ENCODE results near the gene HSD17B4. TPM values are rescaled to one million over a fixed set of nuclear protein-coding genes. Genes with fewer than 3 reads are reported as not detected.
"Not testable (repeated sequence)": the region's sequence is repeated elsewhere in the genome, so short reads cannot be mapped to it uniquely, and the experiment has no call there.

HSD17B4 gene
- total RNA-seq, 2 donors from 2014 or later = 144 to 188 TPM

DNA sequence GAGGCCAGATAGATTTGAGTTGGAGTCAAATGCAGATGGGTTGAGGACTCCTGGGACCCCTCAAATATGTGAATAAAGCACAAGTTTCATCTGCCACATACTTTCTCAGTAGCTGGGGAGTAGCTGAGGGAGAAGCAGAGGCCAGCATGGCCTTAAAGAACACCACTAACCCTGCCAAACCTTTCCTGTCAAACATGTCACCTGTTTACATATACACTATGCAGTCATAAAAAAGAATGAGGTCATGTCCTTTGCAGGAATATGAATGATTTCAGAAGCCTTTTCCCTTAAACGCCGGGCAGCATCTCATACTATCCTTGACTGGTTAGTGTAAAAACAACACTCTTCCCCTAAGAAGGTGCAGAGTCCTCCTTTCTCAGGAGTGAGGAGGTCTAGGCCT, 25.2 kb upstream of the HSD17B4 start:
- intact Hi-C loops (cut with DNase I) = no loop called here
- DNase-seq (ENCODE audit: low spot score) = no peak

DNA sequence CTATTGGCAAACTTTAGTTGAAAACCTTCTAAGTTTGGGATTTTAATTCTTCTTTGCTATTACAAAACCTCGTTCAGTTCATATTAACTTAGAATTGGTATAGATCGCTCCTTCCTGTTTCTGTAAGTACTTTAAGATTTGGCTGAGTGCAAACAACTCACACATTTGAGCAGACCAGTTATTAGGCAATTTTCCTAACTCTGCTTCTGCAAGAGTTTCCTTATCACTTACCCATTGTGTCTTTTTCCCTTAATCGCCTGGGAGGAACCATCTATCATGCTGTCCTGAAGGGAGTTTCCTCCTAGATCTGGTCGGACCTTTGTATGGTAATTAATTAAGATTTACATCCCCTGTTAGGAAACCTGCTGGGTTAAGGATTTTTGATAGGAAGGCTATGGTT, 24.7 kb upstream of the HSD17B4 start:
- intact Hi-C loops (cut with DNase I); DNase-seq (ENCODE audit: low spot score): not testable (repeated sequence)

DNA sequence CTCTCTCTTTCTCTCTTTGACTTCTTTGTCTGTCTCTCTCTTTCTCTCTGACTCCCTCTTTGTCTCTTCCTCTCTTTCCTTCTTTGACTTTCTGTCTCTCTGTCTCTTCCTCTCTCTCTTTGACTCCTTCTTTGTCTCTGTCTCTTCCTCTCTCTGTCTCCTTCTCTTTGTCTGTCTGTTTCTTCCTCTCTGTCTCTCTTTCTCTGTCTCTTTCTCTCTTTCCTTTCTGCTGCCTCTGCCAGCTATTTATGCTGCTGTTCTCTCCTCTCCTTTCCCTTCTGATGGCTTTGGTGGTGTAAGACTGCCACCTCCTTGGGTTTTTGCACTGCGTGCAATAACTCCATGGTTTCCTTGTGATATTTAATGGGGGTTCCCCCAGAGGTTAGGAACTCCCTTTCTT, 24.1 kb upstream of the HSD17B4 start:
- intact Hi-C loops (cut with DNase I); DNase-seq (ENCODE audit: low spot score): not testable (repeated sequence)

DNA sequence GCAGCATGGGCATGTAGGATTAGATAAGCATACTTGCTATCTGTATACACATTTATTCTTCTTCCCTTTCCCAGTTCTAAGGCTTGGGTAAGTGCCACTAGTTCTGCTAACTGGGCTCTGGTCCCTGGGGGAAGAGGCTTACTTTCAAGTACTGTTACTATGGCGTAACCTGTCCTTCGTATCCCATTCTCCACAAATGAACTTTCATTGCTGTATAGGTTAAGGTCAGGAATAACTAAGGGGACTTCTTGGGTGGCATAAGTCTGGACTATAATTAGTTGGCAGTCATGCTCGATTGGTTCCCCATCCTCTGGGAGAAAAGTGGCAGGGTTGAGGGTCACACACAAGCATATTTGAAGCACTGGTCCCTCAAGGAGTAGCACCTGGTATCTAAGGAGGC, 23.7 kb upstream of the HSD17B4 start:
- intact Hi-C loops (cut with DNase I); DNase-seq (ENCODE audit: low spot score): not testable (repeated sequence)

DNA sequence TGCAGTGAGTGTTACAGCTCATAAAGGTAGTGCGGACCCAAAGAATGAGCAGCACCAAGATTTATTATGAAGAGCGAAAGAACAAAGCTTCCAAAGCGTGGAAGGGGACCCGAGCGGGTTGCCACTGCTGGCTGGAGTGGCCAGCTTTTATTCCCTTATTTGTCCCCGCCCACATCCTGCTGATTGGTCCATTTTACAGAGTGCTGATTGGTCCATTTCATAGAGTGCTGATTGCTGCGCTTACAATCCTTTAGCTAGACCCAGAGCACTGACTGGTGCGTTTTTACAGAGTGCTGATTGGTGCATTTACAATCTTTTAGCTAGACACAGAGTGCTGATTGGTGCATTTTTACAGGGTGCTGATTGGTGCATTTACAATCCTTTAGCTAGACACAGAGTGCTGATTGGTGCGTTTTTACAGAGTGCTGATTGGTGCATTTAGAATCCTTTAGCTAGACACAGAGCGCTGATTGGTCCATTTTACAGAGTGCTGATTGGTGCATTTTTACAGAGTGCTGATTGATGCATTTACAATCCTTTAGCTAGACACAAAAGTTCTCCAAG, 19.5 kb upstream of the HSD17B4 start:
- intact Hi-C loops (cut with DNase I); DNase-seq (ENCODE audit: low spot score): not testable (repeated sequence)

DNA sequence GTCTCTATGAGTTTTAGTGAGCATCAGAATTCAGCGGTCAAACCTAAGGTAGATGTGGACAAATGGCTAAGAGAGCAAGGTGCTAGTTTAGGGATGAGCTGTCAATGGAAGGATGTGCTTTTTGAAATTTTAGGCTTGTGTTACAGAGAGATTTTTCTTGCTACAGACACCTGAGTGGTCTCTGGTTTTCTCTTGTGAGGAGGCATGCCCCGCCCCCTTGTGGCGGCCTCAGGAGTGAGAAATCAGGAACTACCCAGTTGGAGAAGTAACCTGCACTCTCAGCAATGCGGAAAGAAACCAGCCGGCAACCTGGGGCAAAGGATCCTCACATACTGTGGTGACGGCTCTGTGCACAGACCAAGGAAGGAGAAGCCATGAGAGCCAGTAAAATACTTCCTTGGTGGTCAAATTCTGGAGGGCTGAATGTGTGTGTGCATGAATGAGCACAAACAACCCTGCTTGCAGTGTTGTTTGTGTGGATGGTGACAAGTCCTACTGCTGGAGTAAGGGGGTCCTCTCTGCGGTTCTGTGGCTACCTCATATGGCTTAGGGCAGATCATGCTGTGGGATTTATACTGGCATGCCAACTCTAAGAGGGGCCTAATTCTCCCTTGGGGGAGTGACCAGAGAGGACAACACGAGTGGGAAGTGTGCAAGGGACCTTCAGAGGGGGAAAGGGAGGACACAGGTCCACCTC, 16.7 kb upstream of the HSD17B4 start:
- peak; percentile 88 for DNase-seq (ENCODE audit: low spot score)
- intact Hi-C loops (cut with DNase I) = no loop called here

DNA sequence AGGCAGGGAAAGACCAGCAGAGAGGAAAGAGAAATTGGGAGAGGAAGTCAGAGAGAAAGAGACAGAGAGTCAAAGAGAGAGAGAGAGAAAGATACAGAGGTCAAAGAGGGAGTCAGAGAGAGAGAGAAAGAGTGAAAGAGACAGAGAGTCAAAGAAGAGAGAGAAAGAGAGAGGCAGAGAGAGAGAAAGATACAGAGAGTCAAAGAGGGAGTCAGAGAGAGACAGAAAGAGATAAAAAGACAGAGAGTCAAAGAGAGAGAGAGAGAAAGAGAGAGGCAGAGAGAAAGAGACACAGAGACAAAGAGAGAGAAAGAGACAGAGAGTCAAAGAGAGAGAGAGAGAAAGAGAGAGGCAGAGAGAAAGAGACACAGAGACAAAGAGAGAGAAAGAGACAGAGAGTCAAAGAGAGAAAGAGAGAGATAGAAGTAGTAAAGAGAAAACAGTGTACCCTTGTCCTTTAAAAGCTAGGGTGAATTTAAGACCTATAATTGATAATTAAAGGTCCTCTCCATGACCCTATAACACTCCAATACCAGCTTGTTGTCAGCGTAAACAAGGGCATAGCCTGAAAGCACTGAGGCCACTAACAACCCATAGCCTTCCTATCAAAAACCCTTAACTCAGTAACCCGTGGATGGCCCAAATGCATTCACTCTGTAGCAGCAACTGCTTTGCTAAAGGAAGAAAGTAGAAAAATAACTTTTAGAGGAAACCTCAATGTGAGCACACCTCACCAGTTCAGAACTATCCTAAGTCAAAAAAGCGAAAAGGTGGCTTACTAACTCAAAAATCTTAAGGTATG, 14.3 kb upstream of the HSD17B4 start:
- intact Hi-C loops (cut with DNase I); DNase-seq (ENCODE audit: low spot score): not testable (repeated sequence)

DNA sequence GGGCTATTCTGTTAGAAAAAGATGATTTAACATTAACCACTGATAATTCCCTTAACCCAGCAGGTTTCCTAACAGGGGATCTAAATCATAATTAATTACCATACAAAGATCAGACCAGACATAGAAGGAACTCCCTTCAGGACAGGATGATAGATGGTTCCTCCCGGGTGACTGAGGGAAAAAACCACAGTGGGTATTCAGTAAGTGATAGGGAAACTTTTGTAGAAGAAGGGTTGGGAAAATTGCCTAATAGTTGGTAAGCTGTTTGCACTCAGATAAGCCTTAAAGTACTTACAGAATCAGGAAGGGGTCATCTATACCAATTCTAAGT, 13.7 kb upstream of the HSD17B4 start:
- intact Hi-C loops (cut with DNase I); DNase-seq (ENCODE audit: low spot score): not testable (repeated sequence)

DNA sequence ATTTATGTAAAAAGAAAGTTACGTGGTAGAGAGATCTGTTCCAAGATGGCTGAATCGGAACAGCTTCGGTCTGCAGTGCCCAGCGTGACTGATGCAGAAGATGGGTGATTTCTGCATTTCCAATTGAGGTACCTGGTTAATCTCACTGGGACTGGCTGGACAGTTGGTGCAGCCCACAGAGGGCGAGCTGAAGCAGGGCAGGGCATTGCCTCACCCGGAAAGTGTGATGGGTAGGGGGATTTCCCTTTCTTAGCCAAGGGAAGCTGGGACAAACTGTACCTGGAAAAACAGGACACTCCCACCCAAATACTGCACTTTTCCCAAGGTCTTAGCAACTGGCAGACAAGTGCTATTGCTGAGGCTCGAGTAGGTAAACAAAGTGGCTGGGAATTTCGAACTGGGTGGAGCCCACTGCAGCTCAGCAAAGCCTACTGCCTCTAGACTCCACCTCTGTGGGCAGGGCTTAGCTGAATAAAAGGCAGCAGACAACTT, 13.1 kb upstream of the HSD17B4 start:
- no peak for DNase-seq (ENCODE audit: low spot score)
- intact Hi-C loops (cut with DNase I) = no loop called here

DNA sequence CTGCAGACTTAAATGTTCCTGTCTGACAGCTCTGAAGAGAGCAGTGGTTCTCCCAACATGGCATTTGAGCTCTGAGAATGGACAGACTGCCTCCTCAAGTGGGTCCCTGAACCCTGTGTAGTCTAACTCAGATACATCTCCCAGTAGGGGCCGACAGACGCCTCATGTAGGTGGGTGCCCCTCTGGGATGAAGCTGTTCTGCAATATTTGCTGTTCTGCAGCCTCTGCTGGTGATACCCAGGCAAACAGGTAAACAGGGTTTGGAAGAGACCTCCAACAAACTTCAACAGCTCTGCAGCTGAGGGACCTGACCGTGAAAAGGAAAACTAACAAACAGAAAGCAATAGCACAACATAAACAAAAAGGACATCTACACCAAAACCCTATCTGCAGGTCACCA, 12.7 kb upstream of the HSD17B4 start:
- intact Hi-C loops (cut with DNase I); DNase-seq (ENCODE audit: low spot score): not testable (repeated sequence)

DNA sequence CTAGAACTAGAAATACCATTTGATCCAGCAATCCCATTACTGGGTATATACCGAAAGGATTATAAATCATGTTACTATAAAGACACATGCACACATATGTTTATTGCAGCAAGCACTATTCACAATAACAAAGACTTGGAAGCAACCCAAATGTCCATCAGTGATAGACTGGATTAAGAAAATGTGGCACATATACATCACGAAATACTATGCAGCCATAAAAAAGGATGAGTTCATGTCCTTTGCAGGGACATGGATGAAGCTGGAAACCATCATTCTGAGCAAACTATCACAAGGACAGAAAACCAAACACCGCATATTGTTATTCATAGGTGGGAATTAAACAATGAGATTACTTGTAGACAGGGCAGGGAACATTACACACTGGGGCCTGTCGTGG, 7.7 kb upstream of the HSD17B4 start:
- DNase-seq (ENCODE audit: low spot score); intact Hi-C loops (cut with DNase I): not testable (repeated sequence)

DNA sequence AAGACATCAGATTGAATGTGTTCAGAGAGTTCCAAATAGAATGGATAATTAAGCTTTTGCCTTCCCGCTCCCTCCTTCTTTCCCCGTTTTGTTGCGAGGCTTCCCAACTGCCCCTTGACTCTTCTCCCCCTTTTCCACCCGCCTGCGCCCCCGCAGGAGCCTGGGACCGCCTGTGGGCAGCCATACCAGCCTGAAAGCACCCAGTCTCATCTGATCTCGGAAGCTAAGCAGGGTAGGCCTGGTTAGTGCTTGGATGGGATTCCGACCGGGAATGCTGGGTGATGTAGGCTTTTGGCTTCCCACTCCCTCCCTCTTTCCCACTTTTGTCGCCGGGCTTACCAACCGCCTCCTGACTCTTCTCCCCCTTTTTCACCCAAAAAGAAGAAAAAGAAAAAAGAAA, 6.8 kb upstream of the HSD17B4 start:
- intact Hi-C loops (cut with DNase I) = no loop called here
- DNase-seq (ENCODE audit: low spot score) = no peak

DNA sequence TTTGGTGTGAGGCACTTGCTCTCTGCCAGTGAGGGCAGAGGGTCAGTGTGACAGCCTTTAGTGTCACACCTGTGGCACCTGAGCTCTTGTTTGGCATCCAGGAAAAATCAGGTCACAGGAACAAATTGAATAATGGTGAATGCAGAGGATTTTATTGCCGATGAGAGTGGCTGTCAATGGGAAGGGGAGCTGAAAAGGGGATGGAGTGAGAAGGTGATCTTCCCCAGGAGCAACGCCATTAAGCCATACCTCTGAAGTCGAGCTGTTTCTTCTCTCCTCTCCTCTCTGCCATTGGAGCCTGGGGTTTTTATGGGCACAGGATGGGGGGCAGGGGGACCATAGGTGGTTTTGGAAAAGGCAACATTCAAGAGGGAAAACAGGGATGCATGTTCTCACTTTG, 2.4 kb upstream of the HSD17B4 start:
- no peak for DNase-seq (ENCODE audit: low spot score)
- intact Hi-C loops (cut with DNase I) = no loop called here

DNA sequence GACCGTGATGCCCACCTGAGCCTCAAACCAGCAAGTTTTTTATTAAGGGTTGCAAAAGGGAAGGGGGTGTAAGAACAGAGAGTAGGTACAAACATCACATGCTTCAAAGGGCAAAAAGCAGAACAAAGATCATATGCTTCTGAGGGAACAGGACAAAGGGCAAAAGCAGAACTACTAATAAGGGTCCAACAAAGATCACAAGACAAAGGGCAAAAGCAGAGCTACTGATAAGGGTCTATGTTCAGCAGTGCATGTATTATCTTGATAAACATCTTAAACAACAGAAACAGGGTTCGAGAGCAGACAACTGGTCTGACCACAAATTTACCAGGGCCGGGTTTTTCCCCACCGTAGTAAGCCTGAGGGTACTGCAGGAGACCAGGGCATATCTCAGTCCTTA, 1.7 kb upstream of the HSD17B4 start:
- DNase-seq (ENCODE audit: low spot score); intact Hi-C loops (cut with DNase I): not testable (repeated sequence)

DNA sequence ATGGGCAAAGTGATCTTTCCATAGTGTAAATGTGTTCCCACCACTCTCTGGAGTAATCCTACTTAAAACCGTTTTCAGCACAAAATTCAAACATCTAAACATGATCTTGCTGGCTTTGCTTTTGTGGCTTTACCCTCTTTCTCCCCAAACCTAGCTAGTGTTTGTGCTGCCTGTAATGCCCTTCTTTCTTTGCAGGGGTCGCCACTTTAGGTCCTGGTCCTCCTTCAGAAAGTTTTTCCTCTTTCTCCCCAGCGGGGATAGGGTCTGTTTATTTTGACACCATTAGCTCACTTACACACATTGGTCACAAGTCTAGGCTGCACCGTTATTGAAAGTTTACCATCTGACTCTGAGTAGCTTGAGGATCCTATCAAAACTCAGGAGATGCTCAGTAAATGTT, 736 bp upstream of the HSD17B4 start:
- intact Hi-C loops (cut with DNase I) = no loop called here

DNA sequence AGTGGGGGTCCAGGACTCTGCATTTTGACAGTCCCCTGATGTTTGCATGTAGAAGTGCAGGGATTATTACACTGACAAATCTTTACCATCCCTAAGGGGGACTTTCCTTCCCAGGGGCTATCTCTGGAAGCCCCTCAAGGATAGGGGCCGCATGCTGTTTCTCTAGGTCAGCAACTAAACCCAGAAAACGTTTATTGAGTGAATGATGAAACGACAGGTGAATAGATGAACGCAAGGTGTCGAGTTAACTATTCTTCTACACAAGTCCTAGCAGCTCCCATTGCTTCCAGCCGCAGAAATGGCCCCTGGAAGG, 281 bp upstream of the HSD17B4 start:
- no peak for DNase-seq (ENCODE audit: low spot score)
- intact Hi-C loops (cut with DNase I) = no loop called here

More for the DNA sequence above, 736 bp upstream of the HSD17B4 start:
- no peak for DNase-seq (ENCODE audit: low spot score)

DNA sequence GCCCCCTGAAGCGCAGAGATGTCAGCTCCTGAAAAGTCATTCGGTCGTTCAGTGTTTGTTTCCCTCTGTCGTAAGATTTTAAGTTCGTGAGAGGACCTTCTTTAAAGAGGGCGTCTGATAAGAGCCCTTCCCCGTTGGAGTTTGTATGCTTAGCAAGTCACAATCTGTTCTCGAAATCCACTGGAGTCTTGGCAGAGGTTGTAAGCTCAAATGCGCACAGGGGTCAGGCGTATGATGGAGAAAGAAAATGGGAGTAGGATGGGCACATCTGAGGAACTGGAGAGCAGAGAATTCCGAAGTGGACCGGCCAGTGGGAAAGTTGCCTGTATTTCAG, 710 bp downstream of the HSD17B4 start:
- intact Hi-C loops (cut with DNase I) = no loop called here
- DNase-seq (ENCODE audit: low spot score) = no peak

DNA sequence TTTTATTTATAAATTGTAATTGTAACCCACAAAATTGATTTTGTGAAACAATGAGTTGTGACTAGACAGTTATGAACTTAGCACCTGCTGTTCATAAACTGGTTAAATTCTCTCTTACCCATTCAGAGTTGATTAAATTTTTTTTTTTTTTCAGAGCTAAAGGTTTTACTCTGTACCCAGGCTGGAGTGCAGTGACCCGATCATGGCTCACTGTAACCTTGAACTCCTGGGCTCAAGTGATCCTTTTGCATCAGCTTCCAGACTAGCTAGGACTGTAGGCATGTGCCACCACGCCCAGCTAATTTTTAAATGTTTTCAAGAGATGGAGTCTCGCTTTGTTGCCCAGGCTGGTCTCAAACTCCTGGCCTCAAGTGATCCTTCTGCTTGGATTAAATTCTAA, 1.9 kb downstream of the HSD17B4 start:
- intact Hi-C loops (cut with DNase I) = no loop called here
- no peak for DNase-seq (ENCODE audit: low spot score)

DNA sequence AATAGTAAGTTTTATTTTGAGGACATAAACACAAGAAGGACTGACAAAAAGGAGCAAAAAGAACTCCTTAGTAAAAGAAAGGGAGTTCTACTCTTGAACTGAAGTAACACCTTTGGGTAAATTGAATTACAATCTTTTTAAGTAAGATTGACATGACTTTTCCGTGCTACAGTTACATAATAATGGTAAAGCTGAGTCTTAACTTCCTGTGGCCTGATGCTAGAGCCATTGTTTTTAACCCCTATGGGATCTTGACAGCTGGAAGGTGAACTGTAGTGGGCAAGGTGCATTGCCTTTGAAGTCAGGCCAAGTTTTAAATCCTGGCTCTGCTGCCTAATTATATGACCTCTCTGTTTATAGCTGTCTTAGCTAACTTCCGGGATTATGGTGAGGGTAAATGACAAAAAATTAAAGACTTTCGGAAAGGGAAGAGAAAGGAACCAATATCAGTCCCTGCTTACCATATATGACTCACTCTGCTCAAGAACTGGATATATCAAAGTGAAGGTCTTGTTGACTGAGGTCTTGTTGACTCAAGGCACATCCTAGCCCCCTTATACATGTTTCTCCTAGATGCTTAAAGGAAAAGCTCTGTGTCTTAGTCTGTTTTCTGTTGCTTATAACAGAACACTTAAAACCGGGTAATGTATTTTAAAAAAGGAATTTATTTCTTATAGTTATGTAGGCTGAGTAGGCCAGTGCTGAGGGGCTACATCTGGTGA, 6.8 kb downstream of the HSD17B4 start:
- no peak for DNase-seq (ENCODE audit: low spot score)
- intact Hi-C loops (cut with DNase I) = no loop called here

DNA sequence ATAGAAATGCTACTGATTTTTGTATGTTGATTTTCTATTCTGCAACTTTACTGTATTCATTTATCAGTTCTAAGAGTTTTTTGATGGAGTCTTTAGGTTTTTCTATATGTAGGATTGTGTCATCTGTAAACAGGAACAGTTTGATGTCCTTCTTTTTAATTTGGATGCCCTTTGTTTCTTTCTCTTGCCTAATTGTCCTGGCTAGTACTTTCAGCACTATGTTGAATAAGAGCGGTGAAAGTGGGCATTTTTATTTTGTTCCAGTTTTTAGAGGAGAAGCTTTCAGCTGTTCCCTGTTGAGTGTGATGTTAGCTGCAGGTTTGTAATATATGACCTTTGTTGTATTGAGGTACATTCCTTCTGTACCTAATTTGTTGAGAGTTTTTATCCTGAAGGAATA, 13.3 kb downstream of the HSD17B4 start:
- DNase-seq (ENCODE audit: low spot score) = no peak
- intact Hi-C loops (cut with DNase I) = no loop called here
